K562 (cell line): ENCODE results near the gene B3GALNT2. TPM values are rescaled to one million over a fixed set of nuclear protein-coding genes. Genes with fewer than 3 reads are reported as not detected.

ENCODE experiments used
- ATAC-seq: fragments of 200-7000 bp; cut with Tn5 transposase; 3 replicates; pipeline ENCODE4 v1.9.1; 2020; ENCODE audit warnings: moderate library complexity
- BruUV-seq: library from RNA; stranded (reverse); fragments of 400-500 nt; replicated peaks from 2 replicates; lab custom pipeline; 2021; lab: Mats Ljungman, UMichigan
- CTCF ChIA-PET: fragments of 300-600 bp; formaldehyde crosslinking; extraction: SDS; loops from one replicate; lab custom pipeline; 2021; ENCODE audit warnings: low intra/inter-chr PET ratio; lab: Yijun Ruan, JAX
- POLR2A ChIA-PET: fragments of 300-600, 350-650 bp; sonication (Branson Sonifier 250); formaldehyde crosslinking; extraction: SDS; loops from one replicate; lab custom pipeline; 2021; ENCODE audit warnings: antibody characterized with exemption, inconsistent platforms; lab: Yijun Ruan, JAX
- DNase-seq, 4 experiments: peaks; one replicate each; pipeline versions ENCODE4 v3.0.0 to v3.0.0-alpha.2; 2011 to 2018; ENCODE audit warnings: low spot score in 3 of 4, mixed read lengths in 3 of 4; ENCODE audit errors: extremely low read depth in 1 of 4
- FAIRE-seq: peaks from 2 replicates; lab custom pipeline; 2011; peaks lifted over from hg19 to GRCh38; lab: Jason Lieb, UNC
- H2AFZ ChIP-seq: 2 replicates; pipeline ENCODE4 v1.6.0; 2011; ENCODE audit warnings: low read depth, low read length, control low read depth, inconsistent platforms
- H3K27ac ChIP-seq: fragments of 200-600 bp; 3 replicates; pipeline ENCODE4 v1.8.0; 2011; ENCODE audit warnings: low read depth, mild to moderate bottlenecking, control low read depth, inconsistent platforms, low read length, moderate library complexity, mixed read lengths; ENCODE audit errors: extremely low read depth
- H3K27me3 ChIP-seq, 2 experiments: fragments of 300-600 bp in 1 of 2; 2 replicates in 1 of 2; 3 replicates in 1 of 2; pipeline versions ENCODE4 v1.6.0 to v1.8.0; 2011; ENCODE audit warnings: inconsistent platforms in 2 of 2, low read length in 2 of 2, mild to moderate bottlenecking in 1 of 2, mixed read lengths in 1 of 2, moderate library complexity in 1 of 2; ENCODE audit not compliant: control insufficient read depth in 2 of 2, insufficient read depth in 2 of 2
- H3K36me3 ChIP-seq: fragments of 300-600 bp; 3 replicates; pipeline ENCODE4 v1.8.0; 2011; ENCODE audit warnings: mild to moderate bottlenecking, low read length, inconsistent platforms; ENCODE audit not compliant: control insufficient read depth, insufficient read depth
- H3K4me1 ChIP-seq, 2 experiments: fragments of 200-600 bp in 1 of 2; replicated peaks in 1 of 2; 2 replicates in 1 of 2; 3 replicates in 1 of 2; pipeline versions ENCODE4 v1.5.1 to v1.8.0; 2011; ENCODE audit warnings: inconsistent platforms in 2 of 2, low read length in 2 of 2, mild to moderate bottlenecking in 1 of 2, mixed read lengths in 1 of 2, moderate library complexity in 1 of 2; ENCODE audit not compliant: control insufficient read depth in 2 of 2, insufficient read depth in 2 of 2
- H3K4me2 ChIP-seq: 2 replicates; pipeline ENCODE4 v1.6.1; 2011; ENCODE audit warnings: low read length, control low read depth, inconsistent platforms, mixed read lengths; ENCODE audit not compliant: insufficient read depth
- H3K4me3 ChIP-seq: fragments of 200-600 bp; sonication (generic), shearing (Covaris generic); 2 replicates; pipeline ENCODE4 v1.5.1; 2016; ENCODE audit warnings: control low read depth, inconsistent platforms
- H3K79me2 ChIP-seq: fragments of 200-600 bp; 3 replicates; pipeline ENCODE4 v1.8.0; 2011; ENCODE audit warnings: low read length, inconsistent platforms; ENCODE audit not compliant: control insufficient read depth, insufficient read depth
- H3K9ac ChIP-seq, 2 experiments: 2 replicates each; pipeline versions ENCODE4 v1.6.0 to v1.6.1; 2011; ENCODE audit warnings: low read depth in 2 of 2, low read length in 2 of 2, control low read depth in 1 of 2, inconsistent platforms in 1 of 2, mild to moderate bottlenecking in 1 of 2, mixed read lengths in 1 of 2; ENCODE audit not compliant: insufficient read depth in 1 of 2
- H3K9me1 ChIP-seq: one replicate; pipeline ENCODE4 v1.6.0; 2011; ENCODE audit warnings: inconsistent platforms, mild to moderate bottlenecking, low read length, moderate library complexity; ENCODE audit not compliant: control insufficient read depth, insufficient read depth
- H3K9me3 ChIP-seq: replicated peaks from 2 replicates; pipeline ENCODE4 v1.5.1; 2011; ENCODE audit warnings: low read depth, low read length, inconsistent platforms; ENCODE audit not compliant: control insufficient read depth, insufficient read depth
- H4K20me1 ChIP-seq: replicated peaks from 2 replicates; pipeline ENCODE4 v1.6.1; 2011; ENCODE audit warnings: low read length, inconsistent platforms, mixed read lengths; ENCODE audit not compliant: control insufficient read depth, insufficient read depth
- GATAD2B ChIP-seq: fragments of 450-650 bp; IDR thresholded peaks from 2 replicates; pipeline ENCODE4 v1.6.1; 2017; ENCODE audit warnings: mild to moderate bottlenecking, borderline replicate concordance
- JUND ChIP-seq, 2 experiments: IDR thresholded peaks; 2 replicates in 1 of 2; 3 replicates in 1 of 2; pipeline ENCODE4 v1.6.1; 2011; ENCODE audit warnings: borderline replicate concordance in 2 of 2, low read depth in 2 of 2, low read length in 2 of 2, improper control_type of control experiment in 1 of 2, missing biosample characterization in 1 of 2, missing genetic modification characterization in 1 of 2, missing genetic modification reagents in 1 of 2
- SP2 ChIP-seq: IDR thresholded peaks from 2 replicates; pipeline ENCODE4 v1.6.1; 2011; ENCODE audit warnings: mild to moderate bottlenecking, low read depth, low read length, moderate library complexity; ENCODE audit not compliant: poor library complexity, severe bottlenecking; ENCODE audit errors: extremely low read depth
- WGBS: fragments of 100-300 bp; shearing (Covaris generic); methylation state at CpG from one replicate; pipeline ENCODE4 v1.1.6; 2016; ENCODE audit warnings: low coverage, mixed read lengths; ENCODE audit not compliant: insufficient coverage; ENCODE audit errors: missing lambda C conversion rate; 5-methylcytosine and 5-hydroxymethylcytosine counted together
- in situ Hi-C: fragments of 300-500 bp; cut with MboI; formaldehyde crosslinking; loops from 4 replicates; pipeline ENCODE4 v1.15.0; 2018; ENCODE audit warnings: inconsistent platforms, mixed read lengths
- intact Hi-C: fragments of 100-400 bp; cut with micrococcal nuclease; formaldehyde crosslinking; loops from 2 replicates; pipeline ENCODE4 v1.14.2; 2022
- polyA plus RNA-seq, 8 experiments: library from polyadenylated mRNA; depleted of rRNA in 4 of 8; stranded (reverse) in 5 of 8; unstranded in 3 of 8; fragments of >200 nt; fragmentation: Nextera tagmentation in 2 of 8; fragmentation: Illumina TruSeq in 1 of 8; extraction: Ambion mirVana in 2 of 8; extraction: Trizol in 1 of 8; gene quantifications; 2 replicates each; pipeline versions ENCODE4 v1.2.1 to v1.2.3, GENCODE V29; 2011 to 2014; ENCODE audit warnings: inconsistent platforms in 1 of 8, missing spikeins in 1 of 8
- total RNA-seq, 7 experiments: library from RNA; depleted of rRNA in 6 of 7; stranded (reverse); fragments of >200 nt in 6 of 7; fragmentation: Illumina TruSeq in 2 of 7; extraction: Trizol in 2 of 7; gene quantifications; 2 replicates each; pipeline versions ENCODE4 v1.2.1 to v1.2.3, GENCODE V29; 2011 to 2021; ENCODE audit warnings: low replicate concordance in 1 of 7

B3GALNT2 gene
- total and polyA plus RNA-seq, 9 of the 15 experiments (the other 6 are each of a cell fraction or from before 2014, with no cell fraction given) = 2.0 to 31.7 (median 22.9) TPM

DNA sequence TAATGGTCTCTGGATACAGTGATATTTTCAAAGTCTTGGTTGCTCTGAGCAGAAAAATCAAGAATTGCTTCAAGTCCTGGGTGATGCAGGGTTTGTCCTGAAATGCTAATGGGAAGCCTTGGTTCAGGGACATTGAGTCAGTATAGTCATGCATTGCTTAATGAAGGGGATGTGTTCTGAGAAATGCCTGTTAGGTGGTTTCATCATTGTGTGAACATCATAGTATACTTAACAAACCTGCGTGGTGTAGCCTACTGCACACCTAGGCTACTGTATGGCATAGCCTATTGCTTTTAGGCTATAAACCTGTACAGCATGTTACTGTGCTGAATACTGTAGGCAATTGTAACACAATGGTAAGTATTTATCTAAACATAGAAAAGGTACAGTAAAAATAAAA, 100.7 kb downstream of the B3GALNT2 start:
- Histone ChIP-seq H4K20me1 (no peaks in the 10 kb centered on the region), H3K9ac (no peak overlapping the region), H3K27ac (no peak overlapping the region), H3K9me1 (no peaks in the 10 kb centered on the region), H3K4me2 (no peak overlapping the region), H3K79me2 (peaks cover 41% of the 10 kb centered on the region), H3K36me3 (peaks cover 20% of the 10 kb centered on the region; the same call in 2 of the 3 replicates), H2AFZ (no peak overlapping the region), H3K4me1 (peaks cover 6 to 10% of the 10 kb centered on the region in 2 experiments; a peak in 4 of 5 replicates), H3K27me3 (no peaks in the 10 kb centered on the region), H3K4me3 (no peak overlapping the region), H3K9me3 (no peaks in the 10 kb centered on the region)
- BruUV-seq = no TSS peak
- no peak for TF ChIP-seq GATAD2B
- no peak for TF ChIP-seq JUND (IDR thresholded peaks at IDR 0.05; ENCODE audit: borderline replicate concordance, low read depth, low read length)
- TF ChIP-seq JUND (tag; IDR thresholded peaks at IDR 0.05; ENCODE audit: borderline replicate concordance, low read depth, low read length) = no peak
- TF ChIP-seq SP2 = no peak
- ATAC-seq (no peak), FAIRE-seq (no peak), DNase-seq (no peak)
- CTCF ChIA-PET = no interaction called here
- intact Hi-C loops (no loop called here), in situ Hi-C loops (no loop called here)
- WGBS = 97% methylated on average over 1 of the region's 1 CpG
- POLR2A ChIA-PET = interaction anchor here (0.6 kb wide), 1 partner anchor 944 kb away, joined by 3 read pairs; no protein-coding TSS in a partner anchor
